Measurements from ENCODE around the gene ISYNA1.

Gene ISYNA1

DNA sequence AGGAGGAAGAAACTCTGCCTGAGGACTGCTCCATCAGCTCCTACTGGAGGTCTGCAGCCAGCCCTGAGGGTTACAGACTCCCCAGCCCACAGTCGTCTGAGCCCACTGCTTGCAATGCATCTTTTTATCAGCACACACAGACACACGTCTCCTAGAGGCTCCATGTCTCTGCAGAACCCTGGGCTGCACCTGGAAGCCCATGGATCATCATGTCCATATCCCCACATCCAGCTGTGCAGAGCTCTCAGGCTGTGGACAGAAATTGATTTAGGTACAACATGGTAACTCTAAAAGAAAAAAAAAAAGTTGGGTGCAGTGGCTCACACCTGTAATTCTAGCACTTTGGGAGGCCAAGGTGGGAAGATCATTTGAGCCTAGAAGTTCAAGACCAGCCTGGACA, 32.9 kb upstream of the ISYNA1 start:
- Histone ChIP-seq H3K4me1 (ENCODE audit: control insufficient read depth in 1 of 2, insufficient read depth in 1 of 2, low read depth in 1 of 2, low read length in 1 of 2) (peaks cover 51 to 64% of the 10 kb centered on the region in 2 experiments), H3K9me3 (no peaks in the 10 kb centered on the region)
- TF ChIP-seq, protein P1, sequence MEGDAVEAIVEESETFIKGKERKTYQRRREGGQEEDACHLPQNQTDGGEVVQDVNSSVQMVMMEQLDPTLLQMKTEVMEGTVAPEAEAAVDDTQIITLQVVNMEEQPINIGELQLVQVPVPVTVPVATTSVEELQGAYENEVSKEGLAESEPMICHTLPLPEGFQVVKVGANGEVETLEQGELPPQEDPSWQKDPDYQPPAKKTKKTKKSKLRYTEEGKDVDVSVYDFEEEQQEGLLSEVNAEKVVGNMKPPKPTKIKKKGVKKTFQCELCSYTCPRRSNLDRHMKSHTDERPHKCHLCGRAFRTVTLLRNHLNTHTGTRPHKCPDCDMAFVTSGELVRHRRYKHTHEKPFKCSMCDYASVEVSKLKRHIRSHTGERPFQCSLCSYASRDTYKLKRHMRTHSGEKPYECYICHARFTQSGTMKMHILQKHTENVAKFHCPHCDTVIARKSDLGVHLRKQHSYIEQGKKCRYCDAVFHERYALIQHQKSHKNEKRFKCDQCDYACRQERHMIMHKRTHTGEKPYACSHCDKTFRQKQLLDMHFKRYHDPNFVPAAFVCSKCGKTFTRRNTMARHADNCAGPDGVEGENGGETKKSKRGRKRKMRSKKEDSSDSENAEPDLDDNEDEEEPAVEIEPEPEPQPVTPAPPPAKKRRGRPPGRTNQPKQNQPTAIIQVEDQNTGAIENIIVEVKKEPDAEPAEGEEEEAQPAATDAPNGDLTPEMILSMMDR (IDR thresholded peaks at IDR 0.05), result no peak

GRCh38 chr19:18469069-18469846, 31.3 kb upstream of the ISYNA1 start:
- Histone ChIP-seq H3K27ac (peak overlapping the region; percentile 68), H3K4me1 (ENCODE audit: control insufficient read depth in 1 of 2, insufficient read depth in 1 of 2, low read depth in 1 of 2, low read length in 1 of 2) (peaks cover 36 to 49% of the 10 kb centered on the region in 2 experiments), H3K36me3 (peaks cover 74% of the 10 kb centered on the region), H3K4me3 (ENCODE audit: low read depth in 1 of 2, low read length in 1 of 2) (peak overlapping the region in 1 of 2 experiments; percentile 6), H3K9me3 (no peaks in the 10 kb centered on the region), H3K27me3 (no peaks in the 10 kb centered on the region)
- TF ChIP-seq, protein P1 (IDR thresholded peaks at IDR 0.05), result peak; percentile 76

More for the DNA sequence above, 32.9 kb upstream of the ISYNA1 start:
- Histone ChIP-seq H3K27me3 (no peaks in the 10 kb centered on the region), H3K36me3 (peaks cover 58% of the 10 kb centered on the region), H3K4me3 (ENCODE audit: low read depth in 1 of 2, low read length in 1 of 2) (peak overlapping the region in 1 of 2 experiments; percentile 6), H3K27ac (peak overlapping the region; percentile 68)

GRCh38 chr19:18468517-18468916, 30.6 kb upstream of the ISYNA1 start:
- peaks cover 81% of the 10 kb centered on the region for H3K36me3 ChIP-seq
- no peak overlapping the region for H3K4me3 ChIP-seq (ENCODE audit: low read depth in 1 of 2, low read length in 1 of 2)
- peak overlapping the region; percentile 68 for H3K27ac ChIP-seq

GRCh38 chr19:18467978-18468377, 30.0 kb upstream of the ISYNA1 start:
- TF ChIP-seq, protein P1 (IDR thresholded peaks at IDR 0.05), result no peak
- H3K27ac ChIP-seq, result peak overlapping the region; percentile 68
- H3K4me3 ChIP-seq (ENCODE audit: low read depth in 1 of 2, low read length in 1 of 2), result no peak overlapping the region
- H3K9me3 ChIP-seq, result no peaks in the 10 kb centered on the region
- H3K27me3 ChIP-seq, result no peaks in the 10 kb centered on the region
- peaks cover 31 to 37% of the 10 kb centered on the region in 2 experiments for H3K4me1 ChIP-seq (ENCODE audit: control insufficient read depth in 1 of 2, insufficient read depth in 1 of 2, low read depth in 1 of 2, low read length in 1 of 2)
- peaks cover 82% of the 10 kb centered on the region for H3K36me3 ChIP-seq

More at GRCh38 chr19:18468517-18468916, 30.6 kb upstream of the ISYNA1 start:
- Histone ChIP-seq H3K4me1 (ENCODE audit: control insufficient read depth in 1 of 2, insufficient read depth in 1 of 2, low read depth in 1 of 2, low read length in 1 of 2) (peaks cover 31 to 42% of the 10 kb centered on the region in 2 experiments), H3K27me3 (no peaks in the 10 kb centered on the region), H3K9me3 (no peaks in the 10 kb centered on the region)
- TF ChIP-seq, protein P1 (IDR thresholded peaks at IDR 0.05), result no peak

DNA sequence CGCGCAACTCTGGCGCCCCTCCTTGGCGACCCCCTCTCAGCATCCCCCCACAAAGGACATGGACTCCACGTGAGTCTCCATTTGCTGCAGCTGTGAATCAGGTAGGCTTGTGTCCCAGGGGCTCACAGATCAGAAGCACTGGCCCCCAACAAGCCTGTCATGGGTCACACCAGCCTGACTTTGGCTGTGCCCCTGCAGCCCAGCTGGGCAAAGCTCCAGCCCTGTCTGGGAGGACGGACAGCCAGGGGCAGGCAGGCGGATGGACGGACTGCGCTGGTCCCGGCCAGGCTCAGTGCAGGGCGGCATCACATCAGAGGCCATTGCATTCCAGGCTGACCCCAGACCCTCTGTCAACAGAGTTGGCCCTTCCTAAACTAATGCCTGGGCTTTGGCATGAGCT, 28.4 kb upstream of the ISYNA1 start:
- H3K4me3 ChIP-seq (ENCODE audit: low read depth in 1 of 2, low read length in 1 of 2), result no peak overlapping the region
- no peaks in the 10 kb centered on the region for H3K9me3 ChIP-seq
- TF ChIP-seq, protein P1 (IDR thresholded peaks at IDR 0.05), result no peak
- peaks cover 82% of the 10 kb centered on the region for H3K36me3 ChIP-seq
- H3K27ac ChIP-seq, result no peak overlapping the region
- H3K4me1 ChIP-seq (ENCODE audit: control insufficient read depth in 1 of 2, insufficient read depth in 1 of 2, low read depth in 1 of 2, low read length in 1 of 2), result peaks cover 31 to 32% of the 10 kb centered on the region in 2 experiments
- no peaks in the 10 kb centered on the region for H3K27me3 ChIP-seq

All from neutrophil (primary cell).